ENCODE results near the gene MSMP.
A peak's percentile ranks its signal among the peaks of the same experiment; 100 is the strongest.

Gene MSMP

GRCh38 chr9:35719546-35719945 lies 34.5 kb downstream of the MSMP start:
- DNase-seq (ENCODE audit: low read depth): no peak
- no peak overlapping the region for H3K4me3 ChIP-seq (ENCODE audit: control insufficient read depth, low read depth, low read length)
- no peak for TF ChIP-seq CTCF (conservative IDR thresholded peaks at IDR 0.05; ENCODE audit: control insufficient read depth, insufficient read depth, low read depth, low read length)

GRCh38 chr9:35718721-35719511 lies 35.2 kb downstream of the MSMP start:
- DNase-seq (ENCODE audit: low read depth): peak; percentile 32
- no peak for TF ChIP-seq CTCF (conservative IDR thresholded peaks at IDR 0.05; ENCODE audit: control insufficient read depth, insufficient read depth, low read depth, low read length)
- no peak overlapping the region for H3K4me3 ChIP-seq (ENCODE audit: control insufficient read depth, low read depth, low read length)

GRCh38 chr9:35717132-35717870 lies 36.8 kb downstream of the MSMP start:
- DNase-seq (ENCODE audit: low read depth): no peak
- H3K4me3 ChIP-seq (ENCODE audit: control insufficient read depth, low read depth, low read length): no peak overlapping the region
- no peak for TF ChIP-seq CTCF (conservative IDR thresholded peaks at IDR 0.05; ENCODE audit: control insufficient read depth, insufficient read depth, low read depth, low read length)

- no peak overlapping the region for H3K4me3 ChIP-seq (ENCODE audit: control insufficient read depth, low read depth, low read length)
- DNase-seq (ENCODE audit: low read depth): no peak
Measured at GRCh38 chr9:35716230-35716629, 37.8 kb downstream of the MSMP start.

GRCh38 chr9:35714579-35715252 lies 39.4 kb downstream of the MSMP start:
- no peak for TF ChIP-seq CTCF (conservative IDR thresholded peaks at IDR 0.05; ENCODE audit: control insufficient read depth, insufficient read depth, low read depth, low read length)
- no peak overlapping the region for H3K4me3 ChIP-seq (ENCODE audit: control insufficient read depth, low read depth, low read length)
- DNase-seq (ENCODE audit: low read depth): no peak

More at GRCh38 chr9:35716230-35716629, 37.8 kb downstream of the MSMP start:
- TF ChIP-seq CTCF (conservative IDR thresholded peaks at IDR 0.05; ENCODE audit: control insufficient read depth, insufficient read depth, low read depth, low read length): no peak

- no peak for TF ChIP-seq CTCF (conservative IDR thresholded peaks at IDR 0.05; ENCODE audit: control insufficient read depth, insufficient read depth, low read depth, low read length)
- no peak for DNase-seq (ENCODE audit: low read depth)
- no peak overlapping the region for H3K4me3 ChIP-seq (ENCODE audit: control insufficient read depth, low read depth, low read length)
Measured at GRCh38 chr9:35714123-35714522, 40.0 kb downstream of the MSMP start.
